ENCODE results near the gene TRA2B.

TRA2B gene

GRCh38 chr3:185942396-185942795 lies 4.6 kb upstream of the TRA2B start:
- DNase-seq (ENCODE audit: low read depth), result no peak
- TF ChIP-seq CTCF (IDR thresholded peaks at IDR 0.05; ENCODE audit: insufficient read depth, low read depth, low read length, missing control alignments), result no peak
- no peak overlapping the region for H3K4me3 ChIP-seq (ENCODE audit: low read length)

GRCh38 chr3:185940951-185941350 lies 3.1 kb upstream of the TRA2B start:
- DNase-seq (ENCODE audit: low read depth), result peak; percentile 70

GRCh38 chr3:185939721-185940120 lies 1.9 kb upstream of the TRA2B start:
- H3K4me3 ChIP-seq (ENCODE audit: low read length), result no peak overlapping the region
- no peak for TF ChIP-seq CTCF (IDR thresholded peaks at IDR 0.05; ENCODE audit: insufficient read depth, low read depth, low read length, missing control alignments)
- peak; percentile 40 for DNase-seq (ENCODE audit: low read depth)

More at GRCh38 chr3:185940951-185941350, 3.1 kb upstream of the TRA2B start:
- no peak for TF ChIP-seq CTCF (IDR thresholded peaks at IDR 0.05; ENCODE audit: insufficient read depth, low read depth, low read length, missing control alignments)
- H3K4me3 ChIP-seq (ENCODE audit: low read length), result no peak overlapping the region

GRCh38 chr3:185936814-185937688 lies 763 bp downstream of the TRA2B start:
- peak; percentile 88 for DNase-seq (ENCODE audit: low read depth)
- peak overlapping the region; percentile 96 for H3K4me3 ChIP-seq (ENCODE audit: low read length)
- TF ChIP-seq CTCF (IDR thresholded peaks at IDR 0.05; ENCODE audit: insufficient read depth, low read depth, low read length, missing control alignments), result no peak

GRCh38 chr3:185936273-185936629 lies 1.6 kb downstream of the TRA2B start:
- no peak for DNase-seq (ENCODE audit: low read depth)
- TF ChIP-seq CTCF (IDR thresholded peaks at IDR 0.05; ENCODE audit: insufficient read depth, low read depth, low read length, missing control alignments), result no peak
- H3K4me3 ChIP-seq (ENCODE audit: low read length), result peak overlapping the region; percentile 96

GRCh38 chr3:185935465-185936272 lies 2.1 kb downstream of the TRA2B start:
- no peak for TF ChIP-seq CTCF (IDR thresholded peaks at IDR 0.05; ENCODE audit: insufficient read depth, low read depth, low read length, missing control alignments)
- no peak for DNase-seq (ENCODE audit: low read depth)

More at GRCh38 chr3:185935465-185936272, 2.1 kb downstream of the TRA2B start:
- peak overlapping the region; percentile 96 for H3K4me3 ChIP-seq (ENCODE audit: low read length)

Measured in epithelial cell of esophagus (primary cell).